Measurements from ENCODE around the gene EFCAB6.
A peak's percentile ranks its signal among the peaks of the same experiment; 100 is the strongest.

The EFCAB6 gene

GRCh38 chr22:43572710-43573109, 239.4 kb downstream of the EFCAB6 start:
- no peak for DNase-seq

- DNase-seq = no peak
Measured at GRCh38 chr22:43571181-43571580, 240.9 kb downstream of the EFCAB6 start.

GRCh38 chr22:43570531-43571165, 241.5 kb downstream of the EFCAB6 start:
- peak in 3 of 14 donors; percentile 7 to 54 (median 22) for DNase-seq

- no peak for DNase-seq
Measured at GRCh38 chr22:43569111-43569510, 243.0 kb downstream of the EFCAB6 start.

- no peak for DNase-seq
Measured at GRCh38 chr22:43567691-43568324, 244.3 kb downstream of the EFCAB6 start.

- no peak for DNase-seq
Measured at GRCh38 chr22:43566561-43567332, 245.4 kb downstream of the EFCAB6 start.

GRCh38 chr22:43566021-43566420, 246.1 kb downstream of the EFCAB6 start:
- DNase-seq = no peak

GRCh38 chr22:43564859-43565258, 247.2 kb downstream of the EFCAB6 start:
- DNase-seq = no peak

GRCh38 chr22:43563571-43563970, 248.5 kb downstream of the EFCAB6 start:
- no peak for DNase-seq

GRCh38 chr22:43562843-43563242, 249.3 kb downstream of the EFCAB6 start:
- DNase-seq = no peak

- DNase-seq = peak in 1 of 14 donors; percentile 35
Measured at GRCh38 chr22:43561415-43562178, 250.5 kb downstream of the EFCAB6 start.

- DNase-seq = no peak
Measured at GRCh38 chr22:43560651-43561050, 251.5 kb downstream of the EFCAB6 start.

- DNase-seq = no peak
Measured at GRCh38 chr22:43555561-43556515, 256.3 kb downstream of the EFCAB6 start.

GRCh38 chr22:43554694-43555365, 257.3 kb downstream of the EFCAB6 start:
- DNase-seq = no peak

- no peak for DNase-seq
Measured at GRCh38 chr22:43554259-43554636, 257.9 kb downstream of the EFCAB6 start.

- no peak for DNase-seq
Measured at GRCh38 chr22:43553451-43554258, 258.4 kb downstream of the EFCAB6 start.

GRCh38 chr22:43550672-43551071, 261.4 kb downstream of the EFCAB6 start:
- DNase-seq = no peak

- DNase-seq = no peak
Measured at GRCh38 chr22:43550024-43550620, 262.0 kb downstream of the EFCAB6 start.

- DNase-seq = no peak
Measured at GRCh38 chr22:43546186-43546585, 265.9 kb downstream of the EFCAB6 start.

- DNase-seq = no peak
Measured at GRCh38 chr22:43544289-43544673, 267.8 kb downstream of the EFCAB6 start.
